ENCODE results near the gene MUC20.
"Not testable (repeated sequence)": the region's sequence is repeated elsewhere in the genome, so short reads cannot be mapped to it uniquely, and the experiment has no call there.

GRCh38 chr3:195671283-195671682 is 49.5 kb upstream of the MUC20 start:
- not testable (repeated sequence) for TF ChIP-seq POLR2A, CTCF (IDR thresholded peaks at IDR 0.05)

All from testis (tissue), 2 donors.